ENCODE measurements around the gene ZNF787.

ZNF787 gene

GRCh38 chr19:56142897-56143434, 21.9 kb upstream of the ZNF787 start:
- DNase-seq: no peak

DNA sequence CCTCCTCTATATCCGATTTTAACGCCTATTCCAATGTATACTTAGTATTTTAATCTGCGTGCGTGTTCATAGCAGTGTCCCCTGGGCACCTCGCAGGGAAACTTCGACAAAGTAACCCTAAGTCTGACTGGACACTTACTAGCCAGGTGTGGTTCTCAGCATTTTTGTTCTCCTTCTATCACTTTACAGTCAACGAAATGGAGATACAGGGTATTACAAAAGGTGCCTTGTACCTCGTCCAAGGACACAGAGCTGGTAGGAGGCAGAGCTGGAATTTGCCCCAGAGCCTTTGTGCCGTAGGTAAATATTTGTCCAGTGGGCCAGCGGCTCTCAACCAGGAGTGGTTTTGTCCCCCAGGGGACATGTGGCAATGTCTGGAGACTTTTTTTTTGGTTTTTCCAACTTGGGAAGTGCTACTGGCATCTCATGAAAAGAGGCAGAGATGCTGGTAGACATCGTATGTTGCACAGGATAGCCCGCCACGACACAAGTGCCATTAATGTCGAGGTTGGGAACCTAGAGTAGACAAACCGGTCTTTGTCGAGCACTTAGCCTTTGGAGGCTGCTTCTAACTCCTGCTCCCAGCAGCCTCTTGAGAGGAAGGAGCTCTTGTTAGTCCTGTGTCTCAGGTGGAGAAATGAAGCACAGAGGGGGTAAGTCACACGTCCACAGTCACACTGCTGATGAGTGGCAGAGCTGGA, 21.1 kb upstream of the ZNF787 start:
- no peak for DNase-seq

DNA sequence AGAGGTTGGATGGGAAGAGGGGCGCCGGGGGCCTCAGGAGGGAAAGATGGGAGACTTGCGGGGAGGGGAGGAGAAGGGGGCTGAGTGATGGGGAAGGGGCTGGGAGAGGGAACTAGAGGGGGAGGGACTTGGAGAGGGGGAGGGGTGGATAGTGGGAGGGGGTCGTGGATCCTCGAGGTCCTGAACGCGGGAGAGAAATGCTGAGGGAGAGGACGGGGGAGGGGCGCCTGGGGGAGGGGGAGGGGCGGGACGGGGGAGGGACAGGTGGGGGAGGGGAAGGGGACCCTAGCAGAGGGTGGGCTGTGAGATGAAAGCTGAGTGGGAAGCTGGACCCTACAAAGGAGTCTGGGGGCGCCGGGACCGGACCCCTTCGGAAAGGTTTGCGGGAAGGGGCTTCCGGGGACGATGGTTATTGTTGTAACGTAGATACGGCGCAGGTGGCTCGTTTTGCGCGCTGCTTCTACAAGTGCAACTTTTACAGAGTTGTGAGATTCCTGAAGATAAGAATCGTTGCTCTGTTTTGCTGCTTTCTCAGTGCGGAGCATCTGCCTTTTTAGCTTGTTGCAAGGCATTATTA, 20.4 kb upstream of the ZNF787 start:
- DNase-seq: no peak

DNA sequence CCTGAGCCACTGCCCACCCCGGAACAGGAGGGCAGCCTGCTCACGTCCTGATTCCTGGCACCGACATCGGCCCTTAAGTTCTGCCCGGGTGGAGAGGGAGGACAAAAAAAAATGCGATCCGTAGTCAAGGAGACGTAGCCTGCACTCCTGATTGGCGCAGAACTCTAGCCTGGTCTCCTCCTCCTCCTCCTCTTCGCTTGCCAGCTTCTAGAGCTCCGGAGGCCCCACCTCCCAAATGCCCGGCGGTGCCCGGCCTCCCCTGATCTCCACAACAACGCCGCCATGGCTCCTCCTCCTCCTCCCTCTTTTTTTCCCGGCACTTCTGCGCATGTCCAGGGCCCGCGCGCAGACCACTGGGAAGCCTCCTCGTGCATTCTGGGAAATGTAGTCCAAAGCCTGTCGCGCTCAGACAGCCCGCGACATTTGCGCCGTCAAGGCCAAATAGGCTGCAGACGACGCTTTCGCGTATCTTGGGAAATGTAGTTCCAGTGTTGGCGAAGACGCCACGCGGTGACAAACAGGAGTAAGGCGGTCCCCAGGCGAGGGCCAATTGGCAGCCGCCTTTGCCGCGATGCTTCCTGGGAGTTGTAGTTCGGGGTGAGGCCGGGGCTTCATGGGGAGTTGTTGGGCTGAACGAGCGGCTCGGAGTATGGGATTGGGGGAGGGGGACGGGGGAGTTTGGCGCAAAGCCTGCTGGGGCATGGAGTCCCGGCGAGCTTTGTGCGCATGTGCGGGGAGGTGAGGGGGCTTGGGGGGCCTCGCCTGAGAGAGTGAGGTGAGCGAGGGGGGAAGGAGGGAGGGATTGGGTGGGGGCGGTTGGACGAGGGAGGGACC, 19.7 kb upstream of the ZNF787 start, which contains the start of gene ZNF444:
ZNF444 (plus strand) TSS at position 705 of the 834 bp plus-strand sequence. CDS start 5,625 bp downstream, outside the sequence.
- peak; percentile 99 for DNase-seq

DNA sequence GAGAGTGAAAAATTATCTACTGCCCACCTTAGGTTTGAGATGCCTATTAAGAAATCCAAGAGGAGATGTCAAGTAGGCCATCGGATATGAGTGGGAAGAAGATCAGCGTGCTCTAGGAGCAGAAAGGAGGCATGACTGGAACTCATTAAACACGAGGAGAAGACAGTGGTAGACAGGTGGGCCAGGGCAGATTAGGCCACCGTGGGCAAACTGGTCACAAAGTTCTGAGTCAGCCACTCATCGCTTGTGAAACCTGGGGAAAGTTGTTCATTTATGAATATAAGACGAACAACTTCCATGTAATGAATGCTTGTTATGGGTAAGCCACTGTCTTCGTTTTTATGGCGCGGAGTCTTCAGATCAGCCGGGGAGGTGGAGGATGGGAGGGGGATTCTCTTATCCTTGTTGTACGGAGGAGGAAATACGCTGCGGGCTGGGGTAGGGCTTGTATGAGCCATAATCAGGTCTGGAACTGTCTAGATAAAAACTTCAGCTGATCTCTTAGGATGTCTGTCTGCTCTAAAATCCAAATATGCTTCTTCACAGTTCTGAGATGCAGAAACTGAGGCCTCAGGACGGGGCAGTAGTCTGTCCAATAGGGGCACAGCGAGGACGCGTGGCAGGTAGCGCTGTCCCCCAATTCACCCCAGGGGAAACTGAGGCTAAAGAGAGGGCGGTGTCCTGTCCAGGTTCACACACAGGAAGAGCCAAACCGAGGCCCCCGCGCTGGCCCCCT, 18.9 kb upstream of the ZNF787 start:
- DNase-seq: no peak

DNA sequence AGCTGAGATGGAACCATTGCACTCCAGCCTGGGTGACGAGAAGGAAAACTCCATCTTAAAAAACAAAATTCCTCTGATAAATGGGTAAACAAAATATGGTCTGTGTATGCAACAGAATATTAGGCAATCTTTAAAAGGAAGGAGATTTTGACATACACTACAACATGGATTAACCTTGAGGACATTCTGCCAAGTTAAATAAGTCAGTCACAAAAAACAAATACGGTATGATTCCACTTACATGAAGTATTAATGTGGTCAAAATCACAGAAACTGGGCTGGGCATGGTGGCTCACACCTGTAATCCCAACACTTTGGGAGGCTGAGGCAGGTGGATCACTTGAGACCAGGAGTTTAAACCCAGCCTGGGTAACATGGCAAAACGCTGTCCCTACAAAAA, 17.0 kb upstream of the ZNF787 start:
- no peak for DNase-seq

DNA sequence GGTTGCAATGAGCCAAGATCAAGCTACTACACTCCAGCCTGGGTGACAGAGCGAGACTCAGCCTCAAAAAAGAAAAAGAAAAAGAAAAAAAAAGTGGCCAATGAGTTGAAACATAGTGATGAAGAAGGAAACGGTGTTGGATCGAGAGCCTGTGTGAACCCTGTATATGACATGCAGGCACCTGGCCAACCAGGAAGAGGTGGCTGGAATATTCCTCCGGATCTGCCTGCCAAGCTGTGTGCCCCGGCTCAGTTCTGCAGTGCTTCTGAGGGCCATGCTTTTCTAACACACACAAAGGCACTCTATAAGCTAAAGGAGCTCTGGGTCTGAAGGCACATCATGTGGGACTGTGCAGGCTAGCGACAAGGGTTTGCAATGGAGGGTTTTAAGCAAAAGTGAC, 16.3 kb upstream of the ZNF787 start:
- no peak for DNase-seq

- no peak for DNase-seq
Observed at GRCh38 chr19:56136362-56136761, 15.3 kb upstream of the ZNF787 start.

- no peak for DNase-seq
Observed at GRCh38 chr19:56134654-56134921, 13.5 kb upstream of the ZNF787 start.

DNA sequence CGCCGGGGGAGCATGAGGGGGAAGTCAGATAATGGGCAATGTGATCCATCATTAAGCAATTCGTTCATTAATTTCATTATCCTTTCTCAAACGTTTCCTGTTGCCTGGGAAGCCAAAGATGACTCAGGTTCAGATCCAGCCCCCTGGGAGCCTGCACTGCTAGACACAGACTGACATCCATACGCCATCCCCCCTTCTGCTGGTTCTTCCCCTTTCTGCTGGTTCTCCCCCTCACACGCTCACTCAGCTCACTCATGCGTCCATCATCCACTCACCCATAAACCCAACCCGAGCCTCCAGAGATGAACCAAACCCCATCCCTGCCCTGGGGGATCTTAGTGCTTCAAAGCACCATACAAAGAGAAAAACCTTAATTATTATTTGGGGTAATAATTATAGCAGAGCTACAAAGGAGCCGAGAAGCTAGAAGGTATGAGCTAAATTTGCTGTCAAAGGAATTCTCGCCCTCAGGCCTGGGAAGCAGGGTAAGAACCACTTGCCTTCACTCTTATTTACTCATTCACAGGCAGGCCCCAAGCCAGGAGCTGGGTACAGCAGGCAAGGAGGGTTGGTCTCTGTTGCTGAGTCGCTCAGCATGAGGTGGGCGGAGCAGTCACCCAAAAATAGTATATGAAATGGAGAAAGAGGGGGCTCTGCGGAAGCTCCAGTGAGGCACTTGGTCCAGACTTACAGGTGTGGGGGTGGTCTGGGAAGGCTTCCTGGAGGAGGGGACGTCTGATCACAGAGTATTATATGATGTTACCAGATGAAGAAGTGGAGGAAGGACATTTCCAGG, 13.0 kb upstream of the ZNF787 start:
- peak; percentile 31 for DNase-seq

- no peak for DNase-seq
Observed at GRCh38 chr19:56132316-56132822, 11.3 kb upstream of the ZNF787 start.

DNA sequence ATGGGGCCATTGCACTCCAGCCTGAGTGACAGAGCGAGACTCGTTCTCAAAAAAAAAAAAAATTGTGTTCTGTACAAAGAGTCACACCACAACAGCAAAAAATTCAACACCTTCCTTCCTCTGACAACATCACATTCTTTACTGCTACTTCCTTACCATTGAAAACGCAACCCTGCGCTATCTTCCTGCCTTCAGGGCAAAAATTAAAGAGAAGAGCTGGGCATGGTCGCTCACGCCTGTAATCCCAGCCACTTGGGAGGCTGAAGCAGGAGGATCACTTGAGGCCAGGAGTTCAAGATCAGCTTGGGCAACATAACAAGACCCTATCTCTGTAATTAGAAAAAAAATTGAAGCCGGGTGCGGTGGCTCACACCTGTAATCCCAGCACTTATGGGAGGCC, 10.6 kb upstream of the ZNF787 start:
- no peak for DNase-seq

- DNase-seq: no peak
Observed at GRCh38 chr19:56130006-56130405, 8.9 kb upstream of the ZNF787 start.

DNA sequence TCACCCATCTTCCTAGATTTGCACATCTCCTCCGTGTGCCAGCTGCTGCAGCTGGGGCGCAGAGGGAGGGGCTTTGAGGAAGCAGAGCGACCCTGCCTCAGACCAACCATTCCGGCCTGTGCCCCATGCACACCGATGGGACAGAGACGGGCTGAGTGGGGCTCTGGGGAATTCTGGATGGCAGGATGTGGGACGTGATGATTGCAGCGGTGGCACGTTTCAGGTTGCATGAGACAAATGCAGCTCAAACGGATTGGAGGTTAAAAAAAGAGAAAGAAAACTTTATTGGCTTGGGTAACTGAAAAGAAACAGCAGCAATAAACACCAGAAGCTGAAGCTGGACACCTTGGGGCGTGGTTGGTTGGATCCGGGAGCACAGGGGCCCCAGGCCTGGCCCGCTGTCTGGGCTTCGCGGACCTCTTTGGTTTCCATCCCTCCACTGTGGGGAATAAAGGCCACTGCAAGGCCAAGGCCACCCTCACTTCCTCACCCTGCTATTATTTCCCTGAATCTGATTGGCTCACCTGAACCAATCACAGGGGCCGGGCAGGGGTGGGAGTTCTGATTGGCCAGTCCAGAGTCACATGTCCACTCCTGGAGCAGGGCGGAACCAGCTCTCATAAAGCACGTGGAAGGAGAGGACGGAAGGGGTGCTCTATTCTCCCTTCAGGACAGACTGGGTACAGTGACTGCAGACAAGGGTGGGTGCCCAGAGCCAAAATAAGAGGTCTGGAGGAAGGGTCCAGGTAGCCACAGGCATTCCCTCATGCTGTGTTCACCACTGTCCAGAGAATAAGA, 6.1 kb upstream of the ZNF787 start:
- no peak for DNase-seq

GRCh38 chr19:56125806-56126590, 4.9 kb upstream of the ZNF787 start:
- no peak for DNase-seq

DNA sequence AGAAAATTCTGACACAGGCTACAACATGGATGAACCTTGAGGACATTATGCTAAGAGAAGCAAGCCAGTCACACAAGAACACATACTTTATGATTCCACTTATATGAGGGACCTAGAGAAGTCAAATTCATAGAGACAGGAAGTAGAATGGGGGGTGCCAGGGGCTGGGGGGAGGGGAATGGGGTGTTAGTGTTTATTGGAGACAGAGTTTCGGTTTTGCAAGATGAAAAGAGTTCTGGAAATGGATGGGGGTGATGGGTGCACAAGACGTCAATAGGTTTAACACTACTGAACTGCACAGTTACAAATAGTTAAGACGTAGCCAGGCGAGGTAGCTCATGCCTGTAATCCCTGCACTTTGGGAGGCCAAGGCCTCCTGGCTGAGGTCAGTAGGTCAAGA, 3.5 kb upstream of the ZNF787 start:
- no peak for DNase-seq

DNA sequence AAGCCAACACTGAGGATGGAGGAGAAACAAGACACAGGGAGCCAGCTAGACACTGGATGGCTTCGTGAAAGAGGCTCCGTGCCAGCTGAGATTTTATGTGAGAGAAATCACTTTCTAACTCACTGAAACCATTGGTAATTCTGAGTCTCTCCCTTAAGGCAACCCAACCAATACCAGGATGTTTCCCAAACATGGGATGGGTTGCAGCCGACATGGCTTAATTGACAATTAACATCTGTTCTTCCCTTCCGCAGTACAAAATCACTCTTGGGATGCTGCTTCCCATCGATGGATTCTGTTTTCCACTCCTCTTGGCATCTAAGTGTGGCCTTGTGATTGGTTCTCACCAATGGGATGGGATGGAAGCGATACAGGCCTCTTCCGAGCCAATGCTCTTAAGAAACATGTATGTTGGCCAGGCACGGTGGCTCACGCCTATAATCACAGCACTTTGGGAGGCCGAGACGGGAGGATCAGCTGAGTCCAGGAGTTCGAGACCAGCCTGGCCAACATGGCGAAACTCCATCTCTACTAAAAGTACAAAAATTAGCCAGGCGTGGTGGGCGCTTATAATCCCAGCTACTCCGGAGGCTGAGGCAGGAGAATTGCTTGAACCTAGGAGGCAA, 2.3 kb upstream of the ZNF787 start:
- no peak for DNase-seq

- DNase-seq: peak; percentile 73
Observed at GRCh38 chr19:56120371-56121179, 520 bp downstream of the ZNF787 start.

GRCh38 chr19:56120002-56120370, 1.1 kb downstream of the ZNF787 start:
- no peak for DNase-seq

Data from T1000 (cell line).